NB4 (cell line): ENCODE measurements around the gene ACTN3.

ENCODE experiments used
- DNase-seq: peaks from one replicate; pipeline ENCODE4 v3.0.0; 2010; ENCODE audit warnings: low read depth
- H3K4me3 ChIP-seq: one replicate; pipeline ENCODE4 v1.5.1; 2011; ENCODE audit warnings: mild to moderate bottlenecking, low read depth, low read length, moderate library complexity
- MAX ChIP-seq: IDR thresholded peaks from 2 replicates; pipeline ENCODE4 v1.6.1; 2011; ENCODE audit warnings: low read depth, low read length
- MYC ChIP-seq: IDR thresholded peaks from 2 replicates; pipeline ENCODE4 v1.6.1; 2011; ENCODE audit warnings: low read depth, low read length
- POLR2A ChIP-seq: IDR thresholded peaks from 2 replicates; pipeline ENCODE4 v1.6.1; 2011; ENCODE audit warnings: mild to moderate bottlenecking; ENCODE audit not compliant: insufficient read length; ENCODE audit errors: extremely low read depth
- TF ChIP-seq, protein P1 (sequence below): IDR thresholded peaks from one replicate; pipeline ENCODE4 v1.5.1; 2012; ENCODE audit warnings: low read depth, low read length

The ACTN3 gene

DNA sequence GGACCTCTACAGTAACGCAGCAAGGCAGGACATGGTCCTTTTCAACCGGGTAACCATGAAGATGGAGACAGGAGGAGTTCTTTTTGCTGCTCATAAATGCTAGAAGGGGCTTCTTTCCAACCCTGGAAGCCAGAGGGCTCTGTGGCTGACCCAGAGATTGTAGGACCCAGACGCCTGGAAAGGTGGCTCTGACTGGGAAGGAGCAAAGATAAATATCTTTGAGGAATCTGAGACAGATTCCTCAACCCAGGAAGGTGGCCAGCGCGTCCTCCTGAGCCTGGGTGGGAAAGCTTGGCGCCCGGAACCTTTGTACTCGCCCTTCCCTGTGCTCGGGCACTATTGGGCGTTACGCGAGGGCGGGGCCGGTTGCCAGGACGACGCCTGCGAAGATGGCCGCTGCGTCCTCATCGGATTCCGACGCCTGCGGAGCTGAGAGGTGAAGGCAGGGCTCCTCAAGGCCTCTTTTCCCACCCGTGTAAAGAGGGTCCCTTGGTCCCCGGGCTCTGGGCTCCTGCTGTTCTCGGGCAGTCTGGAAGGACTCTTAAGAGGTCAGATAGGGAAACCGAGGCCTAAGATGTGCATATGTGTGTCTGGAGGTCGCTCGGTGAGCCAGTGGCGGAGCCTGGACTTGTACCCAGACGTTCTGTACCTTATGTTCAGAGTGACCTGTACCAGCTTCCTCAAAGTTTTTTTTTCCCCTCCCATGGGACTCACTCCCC is 36.3 kb upstream of the ACTN3 start, which contains the start of gene BBS1:
Gene BBS1 (plus strand): TSS at position 365 of the 719 bp plus-strand sequence. CDS start 25 bp downstream, at position 390.
- DNase-seq = peak; percentile 81
- TF ChIP-seq MYC (peak; percentile 34; the same call in 1 of the 2 replicates), MAX (peak; percentile 7; the same call in 1 of the 2 replicates), POLR2A (peak; percentile 42)
- TF ChIP-seq, protein P1, sequence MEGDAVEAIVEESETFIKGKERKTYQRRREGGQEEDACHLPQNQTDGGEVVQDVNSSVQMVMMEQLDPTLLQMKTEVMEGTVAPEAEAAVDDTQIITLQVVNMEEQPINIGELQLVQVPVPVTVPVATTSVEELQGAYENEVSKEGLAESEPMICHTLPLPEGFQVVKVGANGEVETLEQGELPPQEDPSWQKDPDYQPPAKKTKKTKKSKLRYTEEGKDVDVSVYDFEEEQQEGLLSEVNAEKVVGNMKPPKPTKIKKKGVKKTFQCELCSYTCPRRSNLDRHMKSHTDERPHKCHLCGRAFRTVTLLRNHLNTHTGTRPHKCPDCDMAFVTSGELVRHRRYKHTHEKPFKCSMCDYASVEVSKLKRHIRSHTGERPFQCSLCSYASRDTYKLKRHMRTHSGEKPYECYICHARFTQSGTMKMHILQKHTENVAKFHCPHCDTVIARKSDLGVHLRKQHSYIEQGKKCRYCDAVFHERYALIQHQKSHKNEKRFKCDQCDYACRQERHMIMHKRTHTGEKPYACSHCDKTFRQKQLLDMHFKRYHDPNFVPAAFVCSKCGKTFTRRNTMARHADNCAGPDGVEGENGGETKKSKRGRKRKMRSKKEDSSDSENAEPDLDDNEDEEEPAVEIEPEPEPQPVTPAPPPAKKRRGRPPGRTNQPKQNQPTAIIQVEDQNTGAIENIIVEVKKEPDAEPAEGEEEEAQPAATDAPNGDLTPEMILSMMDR = no peak
- peak within 1 kb of the TSS; percentile 88 for H3K4me3 ChIP-seq

DNA sequence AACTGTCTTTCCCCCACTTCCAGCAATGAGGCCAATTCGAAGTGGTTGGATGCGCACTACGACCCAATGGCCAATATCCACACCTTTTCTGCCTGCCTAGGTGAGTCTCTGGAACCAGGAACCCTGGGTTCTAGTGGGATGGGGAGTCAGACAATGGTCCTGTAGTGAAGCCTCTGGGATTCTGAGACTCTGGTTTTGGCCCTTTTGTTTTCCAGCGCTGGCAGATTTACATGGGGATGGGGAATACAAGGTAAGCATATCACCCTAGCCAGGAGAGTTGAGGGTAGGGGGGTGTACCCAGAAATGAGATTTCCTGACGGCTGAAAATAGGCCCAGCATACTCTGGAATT is 35.7 kb upstream of the ACTN3 start:
- TF ChIP-seq MAX (no peak), POLR2A (no peak), MYC (no peak)
- TF ChIP-seq, protein P1 = no peak
- DNase-seq = no peak
- H3K4me3 ChIP-seq = peak overlapping the region; percentile 88

DNA sequence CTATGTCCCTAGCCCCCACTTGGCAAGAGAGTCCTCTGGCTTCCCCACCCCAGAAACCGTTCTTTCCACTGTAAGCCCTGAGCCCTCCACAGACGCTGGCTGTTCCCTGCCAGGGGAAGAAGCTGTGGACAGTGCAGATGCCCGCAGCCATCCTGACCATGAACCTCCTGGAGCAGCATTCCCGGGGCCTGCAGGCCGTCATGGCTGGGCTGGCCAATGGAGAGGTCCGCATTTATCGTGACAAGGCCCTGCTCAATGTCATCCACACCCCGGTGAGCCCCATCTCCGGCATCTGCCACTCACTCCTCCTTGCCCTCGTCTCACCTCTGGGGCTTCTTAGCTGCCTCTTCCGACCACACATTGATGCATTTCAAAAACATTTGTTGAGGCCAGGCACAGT is 23.1 kb upstream of the ACTN3 start:
- TF ChIP-seq, protein P1 = no peak
- no peak for TF ChIP-seq MYC
- TF ChIP-seq MAX = no peak
- TF ChIP-seq POLR2A = no peak
- H3K4me3 ChIP-seq = no peak overlapping the region

GRCh38 chr11:66524304-66525040 is 22.2 kb upstream of the ACTN3 start:
- no peak overlapping the region for H3K4me3 ChIP-seq
- TF ChIP-seq MAX = no peak
- no peak for TF ChIP-seq MYC
- TF ChIP-seq POLR2A = no peak
- TF ChIP-seq, protein P1 = no peak
- DNase-seq = no peak

More for the DNA sequence above, 23.1 kb upstream of the ACTN3 start:
- no peak for DNase-seq

DNA sequence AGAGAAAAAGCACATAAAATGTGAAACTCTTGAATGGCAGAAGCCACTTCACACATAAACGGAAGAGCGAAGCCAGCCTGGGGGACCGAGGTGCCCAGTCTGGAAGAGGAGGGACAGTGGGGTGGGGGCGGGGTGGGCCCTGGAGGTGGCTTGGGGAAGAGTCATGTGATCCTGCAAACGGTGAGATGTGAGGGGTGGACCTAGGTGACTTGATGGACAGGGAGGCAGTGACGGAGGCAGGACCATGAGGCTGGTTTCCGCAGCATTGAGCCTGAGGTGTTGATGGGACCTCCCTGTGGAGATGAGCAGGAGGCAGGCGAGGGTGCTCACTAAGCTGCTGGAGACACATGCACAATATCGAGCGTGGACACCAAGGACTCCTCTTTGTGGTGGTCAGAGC is 17.6 kb upstream of the ACTN3 start:
- no peak for DNase-seq
- H3K4me3 ChIP-seq = no peak overlapping the region
- TF ChIP-seq, protein P1 = no peak
- TF ChIP-seq MAX (no peak), MYC (no peak), POLR2A (no peak)
